ENCODE data around the gene COMMD3. TPM values are rescaled to one million over a fixed set of nuclear protein-coding genes. Genes with fewer than 3 reads are reported as not detected.
A peak's percentile ranks its signal among the peaks of the same experiment; 100 is the strongest.
"Not testable (repeated sequence)": the region's sequence is repeated elsewhere in the genome, so short reads cannot be mapped to it uniquely, and the experiment has no call there.

Gene COMMD3
- 85.0 TPM for polyA plus RNA-seq

DNA sequence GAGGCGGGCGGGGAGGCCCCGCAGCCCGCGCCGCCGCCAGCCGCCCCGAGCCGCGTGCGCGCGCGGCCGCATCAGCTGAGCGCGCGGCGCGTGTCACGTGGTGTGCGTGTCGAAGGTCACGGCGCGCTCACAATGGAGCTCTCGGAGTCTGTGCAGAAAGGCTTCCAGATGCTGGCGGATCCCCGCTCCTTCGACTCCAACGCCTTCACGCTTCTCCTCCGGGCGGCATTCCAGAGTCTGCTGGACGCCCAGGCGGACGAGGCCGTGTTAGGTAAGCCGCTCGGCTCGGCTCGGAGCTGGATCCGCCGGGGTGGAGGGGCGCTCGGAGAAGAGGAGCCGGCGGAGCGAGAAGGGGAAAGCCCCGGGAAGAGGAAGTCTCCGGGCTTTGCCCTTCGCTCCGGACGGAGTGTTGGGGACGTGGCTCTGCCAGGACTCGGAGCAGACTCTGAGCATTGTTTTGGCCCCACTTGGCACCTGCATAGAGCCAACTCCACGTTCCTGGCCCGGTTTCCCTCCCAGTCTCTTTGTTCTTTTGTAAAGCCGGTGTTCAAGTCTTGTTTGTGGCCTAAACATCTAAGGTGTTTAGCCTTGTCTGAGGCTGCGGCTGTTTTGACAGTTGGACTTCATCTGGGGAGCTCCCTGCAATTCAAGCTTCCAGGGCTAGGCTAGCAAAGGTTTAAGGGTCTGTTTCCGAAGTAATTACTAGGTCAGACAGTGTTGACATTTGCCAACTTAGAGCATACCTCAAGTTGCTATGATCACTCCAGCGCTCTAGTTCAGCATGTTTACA is at the start of gene COMMD3:
Gene COMMD3, plus strand, starts transcription at position 103 of the 790 bp plus-strand sequence. Its CDS starts 30 bp downstream, at position 133.
- no peaks in the 10 kb centered on the region for H3K36me3 Mint-ChIP-seq
- H3K9me3 Mint-ChIP-seq: no peaks in the 10 kb centered on the region
- no peaks in the 10 kb centered on the region for H3K27me3 Mint-ChIP-seq
- peak within 1 kb of the TSS; percentile 89 to 99 (median 97) for H3K4me3 Mint-ChIP-seq
- peaks cover 6 to 28% (median 25%) of the 10 kb centered on the region in 3 donors for H3K4me1 Mint-ChIP-seq
- peak within 1 kb of the TSS; percentile 95 to 98 (median 98) for H3K27ac Mint-ChIP-seq

DNA sequence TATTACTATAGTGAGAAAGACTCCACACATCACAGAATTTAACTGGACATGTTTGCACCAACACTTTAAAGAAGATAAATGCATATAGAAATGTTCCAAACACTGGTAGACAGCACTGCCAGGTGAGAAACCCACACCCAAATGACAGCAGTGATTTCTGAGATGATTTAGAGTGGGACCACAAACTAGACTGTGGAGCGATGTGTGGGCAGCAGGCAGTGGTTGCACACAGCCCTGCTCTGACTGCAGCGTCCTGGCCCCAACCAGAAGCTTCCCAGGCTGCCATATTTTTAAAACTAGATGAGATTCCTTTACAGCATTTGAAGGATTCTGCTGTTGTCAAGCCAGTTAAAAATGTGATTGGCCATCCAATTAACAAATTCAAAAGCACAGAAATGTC is 47.7 kb upstream of the COMMD3 start:
- no peaks in the 10 kb centered on the region for H3K4me1 Mint-ChIP-seq
- H3K4me3 Mint-ChIP-seq: no peak overlapping the region
- no peaks in the 10 kb centered on the region for H3K36me3 Mint-ChIP-seq
- no peaks in the 10 kb centered on the region for H3K9me3 Mint-ChIP-seq
- peaks cover 12% of the 10 kb centered on the region for H3K27me3 Mint-ChIP-seq
- H3K27ac Mint-ChIP-seq: no peak overlapping the region

DNA sequence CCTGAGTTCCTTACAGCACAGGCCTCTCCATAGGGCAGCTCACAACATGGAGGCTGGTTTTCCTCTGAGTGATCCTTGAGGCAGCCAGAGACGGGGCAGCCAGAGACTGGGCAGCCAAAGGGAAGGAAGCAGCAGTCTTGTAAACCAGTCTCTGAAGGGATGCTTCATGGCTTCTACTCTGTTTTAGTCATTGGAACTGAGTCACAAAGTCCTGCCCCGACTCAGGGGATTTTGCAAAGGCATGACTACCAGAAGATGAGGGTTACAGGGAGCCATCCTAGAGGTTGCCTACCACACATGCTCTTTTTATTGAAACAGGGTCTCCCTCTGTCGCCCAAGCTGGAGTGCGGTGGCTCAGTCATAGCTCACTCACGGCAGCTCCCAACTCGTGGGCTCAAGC is 44.4 kb upstream of the COMMD3 start:
- Mint-ChIP-seq H3K27me3 (peaks cover 8% of the 10 kb centered on the region), H3K4me1 (no peaks in the 10 kb centered on the region), H3K27ac (no peak overlapping the region), H3K4me3 (no peak overlapping the region), H3K9me3 (no peaks in the 10 kb centered on the region), H3K36me3 (no peaks in the 10 kb centered on the region)

DNA sequence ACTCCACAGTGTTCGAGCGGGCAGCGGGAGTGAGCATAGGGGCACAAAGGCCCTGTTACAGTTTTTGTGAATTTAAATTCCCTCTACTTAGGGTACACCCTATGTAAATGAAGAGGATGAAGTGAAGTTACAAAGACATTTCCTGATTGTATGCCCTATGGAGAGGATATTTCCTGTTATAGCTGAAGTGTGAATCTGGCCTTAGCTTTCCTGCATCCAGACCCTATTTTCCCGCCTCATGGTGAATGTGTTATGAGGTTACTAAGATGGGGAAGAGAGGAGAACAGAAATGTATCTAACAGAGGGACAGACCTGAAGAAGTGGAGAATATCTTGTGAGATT is 37.8 kb upstream of the COMMD3 start:
- H3K36me3 Mint-ChIP-seq: no peaks in the 10 kb centered on the region
- no peak overlapping the region for H3K4me3 Mint-ChIP-seq

DNA sequence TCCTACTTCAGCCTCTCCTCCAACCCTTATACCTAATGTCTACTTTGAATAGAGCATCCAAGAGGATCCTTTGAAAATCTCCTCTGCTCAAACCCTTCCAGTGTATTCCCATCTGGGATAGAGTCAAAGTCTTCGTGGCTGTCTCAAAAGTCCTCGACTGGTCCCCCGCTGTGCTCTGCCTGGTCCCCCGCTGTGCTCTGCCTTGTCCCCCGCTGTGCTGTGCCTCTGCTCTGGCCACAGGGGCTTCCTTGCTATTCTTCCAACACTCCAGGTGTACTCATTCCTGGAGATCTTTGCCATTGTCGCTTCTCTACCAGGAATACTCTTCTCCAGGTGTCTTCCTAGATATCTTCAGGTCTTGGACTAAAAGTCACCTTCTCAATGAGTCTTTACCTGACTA is 36.1 kb upstream of the COMMD3 start:
- Mint-ChIP-seq H3K36me3 (no peaks in the 10 kb centered on the region), H3K27ac (no peak overlapping the region), H3K9me3 (peaks cover 0 to 2% (median 0%) of the 10 kb centered on the region in 3 donors), H3K4me3 (no peak overlapping the region), H3K4me1 (no peaks in the 10 kb centered on the region), H3K27me3 (peaks cover 2% of the 10 kb centered on the region)

More for the DNA sequence above, 37.8 kb upstream of the COMMD3 start:
- Mint-ChIP-seq H3K27ac (no peak overlapping the region), H3K4me1 (no peaks in the 10 kb centered on the region), H3K9me3 (peaks cover 0 to 2% (median 0%) of the 10 kb centered on the region in 3 donors), H3K27me3 (peaks cover 2% of the 10 kb centered on the region)

- Mint-ChIP-seq H3K4me3 (no peak overlapping the region), H3K9me3 (peaks cover 0 to 5% (median 2%) of the 10 kb centered on the region in 3 donors), H3K27me3 (peaks cover 3% of the 10 kb centered on the region), H3K36me3 (no peaks in the 10 kb centered on the region), H3K27ac (no peak overlapping the region), H3K4me1 (no peaks in the 10 kb centered on the region)
Observed at GRCh38 chr10:22285130-22285529, 31.1 kb upstream of the COMMD3 start.

DNA sequence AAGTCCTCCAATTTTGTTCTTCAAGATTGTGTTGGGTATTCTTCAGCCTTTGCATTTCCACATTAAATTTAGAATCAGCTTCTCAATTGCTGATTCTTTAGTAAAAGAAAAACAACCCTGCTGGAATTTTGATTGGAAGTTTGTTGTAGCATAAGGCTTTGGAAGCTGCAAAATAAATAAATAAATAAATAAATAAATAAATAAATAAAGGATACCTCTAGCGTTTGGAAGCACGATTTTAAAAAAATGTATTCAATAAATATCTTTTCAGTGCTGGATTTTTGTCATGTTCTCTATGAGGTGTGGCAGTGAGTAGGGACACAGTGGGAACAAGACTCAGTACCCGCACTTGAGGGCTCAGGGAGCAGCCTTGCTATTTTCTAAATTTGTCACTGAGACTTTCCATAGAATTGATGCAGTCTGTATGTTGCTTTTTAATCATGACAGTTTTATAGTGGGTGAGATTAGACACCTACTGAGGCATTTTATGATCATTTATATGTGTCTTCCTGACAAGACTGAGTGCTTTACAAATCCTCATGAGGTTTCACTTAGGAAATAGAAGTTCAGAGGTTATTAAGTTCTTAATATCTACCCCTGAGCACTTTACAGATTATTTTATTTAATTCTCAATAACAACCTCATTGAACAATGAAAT is 22.3 kb upstream of the COMMD3 start:
- no peak overlapping the region for H3K4me3 Mint-ChIP-seq
- H3K4me1 Mint-ChIP-seq: peaks cover 0 to 2% (median 0%) of the 10 kb centered on the region in 3 donors
- peaks cover 8% of the 10 kb centered on the region for H3K27me3 Mint-ChIP-seq
- peaks cover 3% of the 10 kb centered on the region in 3 donors for H3K9me3 Mint-ChIP-seq
- no peaks in the 10 kb centered on the region for H3K36me3 Mint-ChIP-seq
- no peak overlapping the region for H3K27ac Mint-ChIP-seq

DNA sequence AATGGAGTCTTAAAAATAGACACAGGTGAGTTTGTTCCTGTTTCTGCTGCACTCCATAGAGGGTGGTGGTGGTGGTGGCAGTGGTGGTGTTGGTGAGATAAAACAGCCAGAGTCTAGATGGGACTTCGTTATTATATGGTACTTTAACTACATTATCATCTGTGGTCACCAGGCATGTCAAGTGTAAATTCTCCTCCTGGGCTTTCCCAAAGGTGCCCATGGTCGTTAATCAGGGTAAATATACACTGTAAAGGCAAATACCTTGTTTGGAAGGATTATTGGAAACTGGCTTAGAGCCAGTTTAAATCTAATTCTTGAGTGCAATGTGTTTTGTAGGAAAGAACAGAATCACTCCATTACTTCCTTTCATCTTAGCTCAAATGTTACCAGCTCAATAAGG is 21.5 kb upstream of the COMMD3 start:
- H3K4me1 Mint-ChIP-seq: peaks cover 0 to 2% (median 0%) of the 10 kb centered on the region in 3 donors
- no peaks in the 10 kb centered on the region for H3K36me3 Mint-ChIP-seq
- H3K9me3 Mint-ChIP-seq: peaks cover 3% of the 10 kb centered on the region in 3 donors
- H3K27ac Mint-ChIP-seq: no peak overlapping the region
- peaks cover 8% of the 10 kb centered on the region for H3K27me3 Mint-ChIP-seq
- H3K4me3 Mint-ChIP-seq: no peak overlapping the region

GRCh38 chr10:22301193-22301592 is 15.0 kb upstream of the COMMD3 start:
- peaks cover 2% of the 10 kb centered on the region for H3K36me3 Mint-ChIP-seq
- peaks cover 12% of the 10 kb centered on the region for H3K27me3 Mint-ChIP-seq
- H3K27ac Mint-ChIP-seq: no peak overlapping the region
- no peak overlapping the region for H3K4me3 Mint-ChIP-seq
- no peaks in the 10 kb centered on the region for H3K9me3 Mint-ChIP-seq
- H3K4me1 Mint-ChIP-seq: no peaks in the 10 kb centered on the region

- Mint-ChIP-seq H3K36me3 (peaks cover 2% of the 10 kb centered on the region), H3K9me3 (no peaks in the 10 kb centered on the region), H3K4me1 (no peaks in the 10 kb centered on the region), H3K27me3 (peaks cover 3% of the 10 kb centered on the region), H3K4me3 (no peak overlapping the region), H3K27ac (no peak overlapping the region)
Observed at GRCh38 chr10:22303461-22303860, 12.7 kb upstream of the COMMD3 start.

- peaks cover 2% of the 10 kb centered on the region for H3K36me3 Mint-ChIP-seq
- no peaks in the 10 kb centered on the region for H3K9me3 Mint-ChIP-seq
- H3K27me3 Mint-ChIP-seq: peaks cover 3% of the 10 kb centered on the region
- H3K4me1 Mint-ChIP-seq: no peaks in the 10 kb centered on the region
- H3K4me3 Mint-ChIP-seq: no peak overlapping the region
- H3K27ac Mint-ChIP-seq: no peak overlapping the region
Observed at GRCh38 chr10:22305721-22306120, 10.5 kb upstream of the COMMD3 start.

- H3K4me1 Mint-ChIP-seq: no peaks in the 10 kb centered on the region
- H3K36me3 Mint-ChIP-seq: no peaks in the 10 kb centered on the region
- no peak overlapping the region for H3K4me3 Mint-ChIP-seq
- no peak overlapping the region for H3K27ac Mint-ChIP-seq
- no peaks in the 10 kb centered on the region for H3K9me3 Mint-ChIP-seq
- peaks cover 3% of the 10 kb centered on the region for H3K27me3 Mint-ChIP-seq
Observed at GRCh38 chr10:22308390-22308789, 7.8 kb upstream of the COMMD3 start.

GRCh38 chr10:22309180-22310000 is 6.8 kb upstream of the COMMD3 start:
- peaks cover 3% of the 10 kb centered on the region for H3K27me3 Mint-ChIP-seq
- H3K9me3 Mint-ChIP-seq: no peaks in the 10 kb centered on the region
- H3K36me3 Mint-ChIP-seq: no peaks in the 10 kb centered on the region
- H3K4me1 Mint-ChIP-seq: no peaks in the 10 kb centered on the region
- H3K27ac Mint-ChIP-seq: no peak overlapping the region
- H3K4me3 Mint-ChIP-seq: no peak overlapping the region

GRCh38 chr10:22310012-22310411 is 6.2 kb upstream of the COMMD3 start:
- not testable (repeated sequence) for H3K4me3 Mint-ChIP-seq, H3K4me1 Mint-ChIP-seq, H3K27me3 Mint-ChIP-seq, H3K27ac Mint-ChIP-seq, H3K36me3 Mint-ChIP-seq, H3K9me3 Mint-ChIP-seq

DNA sequence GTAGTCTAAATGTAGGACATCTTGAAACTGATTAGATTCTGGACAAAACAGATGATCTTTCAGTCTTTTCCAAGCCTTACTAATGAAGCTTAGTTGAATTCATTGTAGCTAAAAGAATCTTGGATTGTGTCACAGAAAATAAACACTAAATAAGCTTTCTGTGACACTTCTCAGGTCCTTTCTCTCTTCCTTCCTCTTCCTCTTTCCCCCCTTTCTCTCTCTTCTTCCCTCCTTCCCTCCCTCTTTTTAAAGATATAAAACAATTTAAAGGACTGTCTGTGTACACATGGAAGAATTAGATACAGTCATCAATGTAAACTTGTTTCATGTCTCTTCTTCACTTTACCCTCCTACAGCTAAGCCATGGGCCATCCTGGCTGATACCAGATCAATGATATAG is 5.3 kb upstream of the COMMD3 start:
- H3K4me1 Mint-ChIP-seq: peaks cover 0 to 12% (median 10%) of the 10 kb centered on the region in 3 donors
- no peaks in the 10 kb centered on the region for H3K27me3 Mint-ChIP-seq
- no peak overlapping the region for H3K27ac Mint-ChIP-seq
- no peak overlapping the region for H3K4me3 Mint-ChIP-seq
- no peaks in the 10 kb centered on the region for H3K36me3 Mint-ChIP-seq
- H3K9me3 Mint-ChIP-seq: no peaks in the 10 kb centered on the region

Data from IgD-negative memory B cell (primary cell).